ENCODE results near the gene PPM1B. TPM values are rescaled to one million over a fixed set of nuclear protein-coding genes. Genes with fewer than 3 reads are reported as not detected.

Gene PPM1B
- total RNA-seq, 2 donors from 2014 or later, result 27.0 to 44.5 TPM

DNA sequence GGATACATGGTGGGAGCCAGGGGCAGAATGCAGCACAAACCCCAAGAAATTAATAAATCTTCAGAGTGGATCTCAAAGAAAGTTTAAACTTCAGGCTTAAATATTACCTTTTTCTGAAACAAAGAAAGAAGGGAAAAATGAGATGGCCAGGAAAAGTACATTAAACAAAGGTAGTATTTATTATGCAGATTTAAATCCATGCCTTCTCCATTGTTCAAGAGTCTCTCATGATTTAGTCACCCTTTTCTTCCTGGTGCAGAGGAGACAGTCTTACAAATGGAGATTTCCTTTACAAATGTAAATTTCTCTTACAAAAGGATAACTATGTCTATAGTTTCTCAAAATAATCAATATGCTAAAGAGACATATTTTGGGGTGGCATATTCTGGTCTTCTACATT, 33.4 kb upstream of the PPM1B start:
- H3K4me1 ChIP-seq, result no peaks in the 10 kb centered on the region

GRCh38 chr2:44135771-44136170, 32.9 kb upstream of the PPM1B start:
- H3K4me1 ChIP-seq, result no peaks in the 10 kb centered on the region
- no peak for TF ChIP-seq CTCF (IDR thresholded peaks at IDR 0.05)
- TF ChIP-seq POLR2A (IDR thresholded peaks at IDR 0.05), result no peak
- H3K36me3 ChIP-seq (replicated peaks in 1 of 2; ENCODE audit: insufficient read depth in 1 of 2, low read depth in 2 of 2), result no peaks in the 10 kb centered on the region
- no peak for DNase-seq
- H3K9me3 ChIP-seq, result no peaks in the 10 kb centered on the region
- no peak overlapping the region for H3K4me3 ChIP-seq
- ATAC-seq, result no peak
- intact Hi-C loops (cut with DNase I), result no loop called here
- no peaks in the 10 kb centered on the region for H3K27me3 ChIP-seq
- no peak overlapping the region for H3K27ac ChIP-seq
- 56 to 67% methylated on average over 2 of the region's 2 CpGs for WGBS, 2 donors

More for the DNA sequence above, 33.4 kb upstream of the PPM1B start:
- H3K4me3 ChIP-seq, result no peak overlapping the region
- no peak overlapping the region for H3K27ac ChIP-seq
- ATAC-seq, result no peak
- no peak for DNase-seq
- H3K9me3 ChIP-seq, result no peaks in the 10 kb centered on the region
- TF ChIP-seq POLR2A (IDR thresholded peaks at IDR 0.05), result no peak
- no peak for TF ChIP-seq CTCF (IDR thresholded peaks at IDR 0.05)
- H3K27me3 ChIP-seq, result no peaks in the 10 kb centered on the region
- intact Hi-C loops (cut with DNase I), result no loop called here
- no peaks in the 10 kb centered on the region for H3K36me3 ChIP-seq (replicated peaks in 1 of 2; ENCODE audit: insufficient read depth in 1 of 2, low read depth in 2 of 2)

DNA sequence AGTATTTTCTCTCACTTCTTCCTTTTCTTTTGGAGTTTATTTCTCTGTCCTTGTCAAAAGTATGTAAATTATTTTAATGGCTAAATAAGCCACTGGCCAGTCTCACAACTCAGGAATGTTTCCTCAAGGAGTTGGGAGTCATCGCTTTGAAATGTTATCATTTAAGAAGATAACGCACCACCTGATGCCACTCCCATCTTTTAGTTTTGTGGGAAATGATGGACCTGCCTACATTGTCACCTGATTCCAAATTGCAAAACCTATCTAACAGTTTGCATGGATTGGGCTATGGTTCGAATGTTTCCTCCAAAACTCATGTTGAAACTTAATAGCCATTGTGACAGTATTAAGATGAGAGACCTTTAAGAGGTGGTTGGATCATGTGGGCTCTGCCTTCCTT, 32.4 kb upstream of the PPM1B start:
- no peaks in the 10 kb centered on the region for H3K27me3 ChIP-seq
- no peak overlapping the region for H3K4me3 ChIP-seq
- DNase-seq, result no peak
- WGBS, 2 donors, result 48 to 56% methylated on average over 3 of the region's 3 CpGs
- no peak for TF ChIP-seq CTCF (IDR thresholded peaks at IDR 0.05)
- TF ChIP-seq POLR2A (IDR thresholded peaks at IDR 0.05), result no peak
- intact Hi-C loops (cut with DNase I), result no loop called here
- no peaks in the 10 kb centered on the region for H3K36me3 ChIP-seq (replicated peaks in 1 of 2; ENCODE audit: insufficient read depth in 1 of 2, low read depth in 2 of 2)
- ATAC-seq, result no peak
- no peak overlapping the region for H3K27ac ChIP-seq
- no peaks in the 10 kb centered on the region for H3K9me3 ChIP-seq
- no peaks in the 10 kb centered on the region for H3K4me1 ChIP-seq

DNA sequence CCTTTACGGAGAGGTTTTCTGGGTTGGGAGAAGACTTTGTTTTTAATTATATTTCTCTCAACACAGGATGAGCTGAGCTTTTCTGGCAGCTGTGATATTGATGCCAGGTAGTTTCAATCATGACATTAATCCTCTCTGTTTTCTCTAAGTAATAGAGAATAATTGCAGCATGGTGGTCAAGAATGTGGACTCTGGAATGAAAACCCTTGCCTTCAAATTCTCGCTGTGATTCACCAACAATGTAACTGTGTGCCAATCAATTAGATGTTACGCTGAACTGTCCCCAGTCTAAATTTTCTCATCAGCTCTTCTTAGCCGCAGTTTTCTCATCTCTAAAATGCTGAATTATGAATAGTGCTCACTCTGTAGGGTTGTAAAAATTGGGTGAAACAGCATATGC, 31.6 kb upstream of the PPM1B start:
- intact Hi-C loops (cut with DNase I), result no loop called here
- 87 to 92% methylated on average over 4 of the region's 4 CpGs for WGBS, 2 donors
- Histone ChIP-seq H3K4me1 (no peaks in the 10 kb centered on the region), H3K27ac (no peak overlapping the region), H3K9me3 (no peaks in the 10 kb centered on the region), H3K4me3 (no peak overlapping the region), H3K36me3 (replicated peaks in 1 of 2; ENCODE audit: insufficient read depth in 1 of 2, low read depth in 2 of 2) (no peaks in the 10 kb centered on the region), H3K27me3 (no peaks in the 10 kb centered on the region)
- TF ChIP-seq POLR2A (IDR thresholded peaks at IDR 0.05) (no peak), CTCF (IDR thresholded peaks at IDR 0.05) (no peak)
- no peak for DNase-seq
- no peak for ATAC-seq

- ATAC-seq (no peak), DNase-seq (no peak)
- H3K4me1 ChIP-seq, result no peaks in the 10 kb centered on the region
- 91 to 100% methylated on average over 4 of the region's 4 CpGs for WGBS, 2 donors
- no peaks in the 10 kb centered on the region for H3K27me3 ChIP-seq
- no peaks in the 10 kb centered on the region for H3K36me3 ChIP-seq (replicated peaks in 1 of 2; ENCODE audit: insufficient read depth in 1 of 2, low read depth in 2 of 2)
- no peak overlapping the region for H3K27ac ChIP-seq
- intact Hi-C loops (cut with DNase I), result no loop called here
- TF ChIP-seq CTCF (IDR thresholded peaks at IDR 0.05), result no peak
- no peak for TF ChIP-seq POLR2A (IDR thresholded peaks at IDR 0.05)
- no peak overlapping the region for H3K4me3 ChIP-seq
- H3K9me3 ChIP-seq, result no peaks in the 10 kb centered on the region
Observed at GRCh38 chr2:44137872-44138551, 30.7 kb upstream of the PPM1B start.

Measured in body of pancreas (tissue), 4 donors.